Fibroblast of the aortic adventitia (primary cell): ENCODE results near the gene PDSS2. TPM values are rescaled to one million over a fixed set of nuclear protein-coding genes. Genes with fewer than 3 reads are reported as not detected.
"Not testable (repeated sequence)": the region's sequence is repeated elsewhere in the genome, so short reads cannot be mapped to it uniquely, and the experiment has no call there.

ENCODE experiments used
- DNase-seq: peaks from one replicate; pipeline ENCODE4 v3.0.0-alpha.2; 2010; ENCODE audit warnings: low read depth
- H3K4me3 ChIP-seq: 2 replicates; pipeline ENCODE4 v1.5.1; 2011; ENCODE audit warnings: low read depth, mild to moderate bottlenecking, control low read depth, low read length, moderate library complexity
- CTCF ChIP-seq: IDR thresholded peaks from 2 replicates; pipeline ENCODE4 v1.5.1; 2011; ENCODE audit warnings: mild to moderate bottlenecking, low read length, control low read depth, inconsistent platforms; ENCODE audit not compliant: insufficient read depth
- total RNA-seq: library from RNA; depleted of rRNA; stranded (reverse); fragments of >200 nt; gene quantifications from 2 replicates; pipeline ENCODE4 v1.2.3, GENCODE V29; 2012; ENCODE audit warnings: low replicate concordance

The PDSS2 gene
- total RNA-seq, 1 donor, result 14.4 TPM

- TF ChIP-seq CTCF, result no peak
- no peak overlapping the region for H3K4me3 ChIP-seq
- no peak for DNase-seq
Measured at GRCh38 chr6:107369493-107369892, 89.9 kb downstream of the PDSS2 start.

GRCh38 chr6:107368471-107368870, 90.9 kb downstream of the PDSS2 start:
- no peak for TF ChIP-seq CTCF

GRCh38 chr6:107364173-107364572, 95.2 kb downstream of the PDSS2 start:
- not testable (repeated sequence) for H3K4me3 ChIP-seq, DNase-seq

More at GRCh38 chr6:107368471-107368870, 90.9 kb downstream of the PDSS2 start:
- H3K4me3 ChIP-seq, result no peak overlapping the region
- DNase-seq, result no peak

- peak; percentile 51 for DNase-seq
- no peak for TF ChIP-seq CTCF
- H3K4me3 ChIP-seq, result no peak overlapping the region
Measured at GRCh38 chr6:107361753-107362604, 97.4 kb downstream of the PDSS2 start.

- H3K4me3 ChIP-seq, result no peak overlapping the region
- DNase-seq, result peak; percentile 51
- TF ChIP-seq CTCF, result no peak
Measured at GRCh38 chr6:107360476-107360875, 98.9 kb downstream of the PDSS2 start.

GRCh38 chr6:107357842-107358241, 101.5 kb downstream of the PDSS2 start:
- no peak for TF ChIP-seq CTCF
- no peak overlapping the region for H3K4me3 ChIP-seq
- no peak for DNase-seq

GRCh38 chr6:107357031-107357430, 102.3 kb downstream of the PDSS2 start:
- no peak for DNase-seq
- no peak for TF ChIP-seq CTCF

More at GRCh38 chr6:107357031-107357430, 102.3 kb downstream of the PDSS2 start:
- H3K4me3 ChIP-seq, result no peak overlapping the region
